Endodermal cell (in vitro differentiated cells): Measurements from ENCODE around the gene ENO4. TPM values are rescaled to one million over a fixed set of nuclear protein-coding genes. Genes with fewer than 3 reads are reported as not detected.

Source experiments
- DNase-seq: peaks from one replicate; pipeline ENCODE4 v3.0.0-alpha.2; 2017
- H3K27ac ChIP-seq: 2 replicates; pipeline ENCODE4 v1.5.1; 2013; ENCODE audit warnings: mild to moderate bottlenecking, low read depth, low read length, moderate library complexity
- H3K27me3 ChIP-seq: 2 replicates; pipeline ENCODE4 v1.6.1; 2013; ENCODE audit warnings: mild to moderate bottlenecking, low read length, moderate library complexity; ENCODE audit not compliant: insufficient read depth, control insufficient read depth, poor library complexity, severe bottlenecking
- H3K36me3 ChIP-seq: 2 replicates; pipeline ENCODE4 v1.7.0; 2013; ENCODE audit warnings: mild to moderate bottlenecking, low read length, moderate library complexity; ENCODE audit not compliant: control insufficient read depth, insufficient read depth
- H3K4me1 ChIP-seq: one replicate; pipeline ENCODE4 v1.7.0; 2013; ENCODE audit warnings: low read length; ENCODE audit not compliant: control insufficient read depth, insufficient read depth
- H3K4me3 ChIP-seq: 2 replicates; pipeline ENCODE4 v1.5.1; 2013; ENCODE audit warnings: mild to moderate bottlenecking, low read length, moderate library complexity
- H3K9ac ChIP-seq: 2 replicates; pipeline ENCODE4 v1.6.1; 2013; ENCODE audit warnings: mild to moderate bottlenecking, low read length, moderate library complexity; ENCODE audit not compliant: poor library complexity, severe bottlenecking; ENCODE audit errors: extremely low read depth
- H3K9me3 ChIP-seq: 2 replicates; pipeline ENCODE4 v1.6.1; 2013; ENCODE audit warnings: mild to moderate bottlenecking, low read length, moderate library complexity; ENCODE audit not compliant: control insufficient read depth
- H3K27ac Mint-ChIP-seq: 2 replicates; pipeline ENCODE4 v1.8.0; 2020; ENCODE audit warnings: mixed read lengths
- H3K27me3 Mint-ChIP-seq: 2 replicates; pipeline ENCODE4 v1.8.0; 2021; ENCODE audit warnings: mild to moderate bottlenecking, mixed read lengths; ENCODE audit not compliant: insufficient read depth
- H3K36me3 Mint-ChIP-seq: 2 replicates; pipeline ENCODE4 v1.8.0; 2020; ENCODE audit warnings: low read depth, mixed read lengths
- H3K4me1 Mint-ChIP-seq: 2 replicates; pipeline ENCODE4 v1.8.0; 2020; ENCODE audit warnings: mixed read lengths
- H3K4me3 Mint-ChIP-seq: 2 replicates; pipeline ENCODE4 v1.8.0; 2020; ENCODE audit warnings: mild to moderate bottlenecking, moderate library complexity, mixed read lengths
- H3K9me3 Mint-ChIP-seq: 2 replicates; pipeline ENCODE4 v1.8.0; 2020; ENCODE audit warnings: mild to moderate bottlenecking, mixed read lengths
- WGBS, 2 experiments: methylation state at CpG; one replicate each; pipeline versions ENCODE4 v1.1.5 to v1.1.7; 2013; ENCODE audit warnings: missing lambda C conversion rate in 2 of 2, mixed read lengths in 1 of 2; ENCODE audit not compliant: insufficient coverage in 1 of 2, insufficient read length in 1 of 2; 5-methylcytosine and 5-hydroxymethylcytosine counted together
- total RNA-seq, 2 donors: library from RNA; stranded (reverse); fragmentation: NEBNext Ultra II Directional in 1 of 2; extraction: Animal tissue kit (Norgen Biotek cat#: 25700) in 1 of 2; gene quantifications; 2 replicates in 1 of 2; 3 replicates in 1 of 2; pipeline ENCODE4 v1.2.1, GENCODE V29; 2021
- TF ChIP-seq, protein P1 (sequence below): fragments of 200-600 bp; sonication (generic); conservative IDR thresholded peaks from 2 replicates; pipeline ENCODE4 v1.5.0; 2021; ENCODE audit warnings: antibody characterized with exemption, mild to moderate bottlenecking

Gene ENO4
- total RNA-seq, 2 donors from 2014 or later, result 1.1 to 2.2 TPM

GRCh38 chr10:116852246-116852645 lies 2.9 kb downstream of the ENO4 start:
- no peak overlapping the region for H3K4me3 Mint-ChIP-seq
- no peak overlapping the region for H3K27ac ChIP-seq
- no peaks in the 10 kb centered on the region for H3K27me3 ChIP-seq
- 91 to 92% methylated on average over 1 of the region's 1 CpG for WGBS, 2 experiments
- TF ChIP-seq, protein P1, sequence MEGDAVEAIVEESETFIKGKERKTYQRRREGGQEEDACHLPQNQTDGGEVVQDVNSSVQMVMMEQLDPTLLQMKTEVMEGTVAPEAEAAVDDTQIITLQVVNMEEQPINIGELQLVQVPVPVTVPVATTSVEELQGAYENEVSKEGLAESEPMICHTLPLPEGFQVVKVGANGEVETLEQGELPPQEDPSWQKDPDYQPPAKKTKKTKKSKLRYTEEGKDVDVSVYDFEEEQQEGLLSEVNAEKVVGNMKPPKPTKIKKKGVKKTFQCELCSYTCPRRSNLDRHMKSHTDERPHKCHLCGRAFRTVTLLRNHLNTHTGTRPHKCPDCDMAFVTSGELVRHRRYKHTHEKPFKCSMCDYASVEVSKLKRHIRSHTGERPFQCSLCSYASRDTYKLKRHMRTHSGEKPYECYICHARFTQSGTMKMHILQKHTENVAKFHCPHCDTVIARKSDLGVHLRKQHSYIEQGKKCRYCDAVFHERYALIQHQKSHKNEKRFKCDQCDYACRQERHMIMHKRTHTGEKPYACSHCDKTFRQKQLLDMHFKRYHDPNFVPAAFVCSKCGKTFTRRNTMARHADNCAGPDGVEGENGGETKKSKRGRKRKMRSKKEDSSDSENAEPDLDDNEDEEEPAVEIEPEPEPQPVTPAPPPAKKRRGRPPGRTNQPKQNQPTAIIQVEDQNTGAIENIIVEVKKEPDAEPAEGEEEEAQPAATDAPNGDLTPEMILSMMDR, result no peak
- H3K27ac Mint-ChIP-seq, result no peak overlapping the region
- H3K27me3 Mint-ChIP-seq, result peaks cover 8% of the 10 kb centered on the region
- no peaks in the 10 kb centered on the region for H3K36me3 ChIP-seq
- peaks cover 22% of the 10 kb centered on the region for H3K4me1 Mint-ChIP-seq
- H3K36me3 Mint-ChIP-seq, result peaks cover 4% of the 10 kb centered on the region
- no peak overlapping the region for H3K9ac ChIP-seq
- H3K9me3 ChIP-seq, result no peaks in the 10 kb centered on the region
- H3K9me3 Mint-ChIP-seq, result peaks cover 9% of the 10 kb centered on the region
- H3K4me1 ChIP-seq, result peaks cover 4% of the 10 kb centered on the region
- no peak overlapping the region for H3K4me3 ChIP-seq
- no peak for DNase-seq

DNA sequence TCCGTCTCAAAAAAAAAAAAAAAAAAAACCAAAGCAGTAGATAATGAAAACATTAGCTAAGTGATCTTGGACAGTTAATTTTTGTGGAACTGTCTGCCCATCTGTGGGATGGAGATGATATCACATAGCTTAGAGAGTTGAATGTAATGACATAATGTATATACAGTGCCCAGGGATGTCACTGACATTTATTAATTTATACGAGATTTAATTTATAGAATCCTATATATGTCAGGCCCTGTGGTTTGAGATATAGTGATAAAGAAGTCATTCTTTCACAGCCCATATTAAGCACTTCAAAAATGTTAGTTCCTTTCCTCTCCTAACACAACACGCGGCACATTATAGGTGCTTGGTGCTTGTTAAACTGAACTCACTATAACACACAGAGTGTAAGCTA lies 4.0 kb downstream of the ENO4 start:
- Histone ChIP-seq H3K27me3 (no peaks in the 10 kb centered on the region), H3K9me3 (peaks cover 7% of the 10 kb centered on the region), H3K27ac (no peak overlapping the region), H3K4me3 (no peak overlapping the region), H3K4me1 (peaks cover 4% of the 10 kb centered on the region), H3K36me3 (no peaks in the 10 kb centered on the region), H3K9ac (no peak overlapping the region)
- H3K4me3 Mint-ChIP-seq, result no peak overlapping the region
- H3K27ac Mint-ChIP-seq, result no peak overlapping the region
- H3K36me3 Mint-ChIP-seq, result peaks cover 4% of the 10 kb centered on the region
- 96 to 100% methylated on average over 2 of the region's 4 CpGs for WGBS, 2 experiments
- H3K9me3 Mint-ChIP-seq, result peaks cover 14% of the 10 kb centered on the region
- no peak for DNase-seq
- TF ChIP-seq, protein P1, result no peak
- H3K4me1 Mint-ChIP-seq, result peaks cover 19% of the 10 kb centered on the region
- peaks cover 8% of the 10 kb centered on the region for H3K27me3 Mint-ChIP-seq

DNA sequence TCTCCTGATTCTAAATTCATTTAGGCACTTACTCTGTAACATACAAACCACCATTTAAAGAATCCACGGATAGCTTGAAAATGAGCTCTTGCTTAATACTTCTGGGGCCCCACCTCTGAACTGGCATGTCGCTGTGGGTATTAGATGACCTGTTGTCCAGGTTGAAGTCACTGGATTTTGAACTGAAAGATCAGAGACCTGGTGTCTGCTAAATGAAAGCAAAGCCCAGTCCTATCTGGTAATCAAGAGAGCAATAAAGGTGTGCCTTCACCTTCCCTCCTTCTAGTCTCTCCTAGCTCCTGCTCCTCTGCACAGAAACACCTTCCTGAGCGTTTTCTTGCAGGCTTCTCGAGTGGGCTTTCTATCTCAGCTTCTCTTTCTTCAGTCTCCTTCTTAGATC lies 4.4 kb downstream of the ENO4 start:
- DNase-seq, result no peak
- 82 to 96% methylated on average over 4 of the region's 4 CpGs for WGBS, 2 experiments
- Mint-ChIP-seq H3K27ac (no peak overlapping the region), H3K4me3 (no peak overlapping the region), H3K27me3 (peaks cover 8% of the 10 kb centered on the region), H3K4me1 (peaks cover 15% of the 10 kb centered on the region), H3K9me3 (peaks cover 14% of the 10 kb centered on the region), H3K36me3 (peaks cover 4% of the 10 kb centered on the region)
- H3K36me3 ChIP-seq, result no peaks in the 10 kb centered on the region
- H3K27me3 ChIP-seq, result no peaks in the 10 kb centered on the region
- H3K9me3 ChIP-seq, result peaks cover 9% of the 10 kb centered on the region
- H3K4me3 ChIP-seq, result no peak overlapping the region
- TF ChIP-seq, protein P1, result no peak
- peaks cover 4% of the 10 kb centered on the region for H3K4me1 ChIP-seq
- H3K27ac ChIP-seq, result no peak overlapping the region
- no peak overlapping the region for H3K9ac ChIP-seq
